Fibroblast of the aortic adventitia (primary cell): ENCODE data around the gene VNN1. TPM values are rescaled to one million over a fixed set of nuclear protein-coding genes. Genes with fewer than 3 reads are reported as not detected.

Experiments used
- DNase-seq: peaks from one replicate; pipeline ENCODE4 v3.0.0-alpha.2; 2010; ENCODE audit warnings: low read depth
- H3K4me3 ChIP-seq: 2 replicates; pipeline ENCODE4 v1.5.1; 2011; ENCODE audit warnings: low read depth, mild to moderate bottlenecking, control low read depth, low read length, moderate library complexity
- total RNA-seq: library from RNA; depleted of rRNA; stranded (reverse); fragments of >200 nt; gene quantifications from 2 replicates; pipeline ENCODE4 v1.2.3, GENCODE V29; 2012; ENCODE audit warnings: low replicate concordance
- TF ChIP-seq, protein P1 (sequence below): IDR thresholded peaks from 2 replicates; pipeline ENCODE4 v1.5.1; 2011; ENCODE audit warnings: mild to moderate bottlenecking, low read length, control low read depth, inconsistent platforms; ENCODE audit not compliant: insufficient read depth

Gene VNN1, protein sequence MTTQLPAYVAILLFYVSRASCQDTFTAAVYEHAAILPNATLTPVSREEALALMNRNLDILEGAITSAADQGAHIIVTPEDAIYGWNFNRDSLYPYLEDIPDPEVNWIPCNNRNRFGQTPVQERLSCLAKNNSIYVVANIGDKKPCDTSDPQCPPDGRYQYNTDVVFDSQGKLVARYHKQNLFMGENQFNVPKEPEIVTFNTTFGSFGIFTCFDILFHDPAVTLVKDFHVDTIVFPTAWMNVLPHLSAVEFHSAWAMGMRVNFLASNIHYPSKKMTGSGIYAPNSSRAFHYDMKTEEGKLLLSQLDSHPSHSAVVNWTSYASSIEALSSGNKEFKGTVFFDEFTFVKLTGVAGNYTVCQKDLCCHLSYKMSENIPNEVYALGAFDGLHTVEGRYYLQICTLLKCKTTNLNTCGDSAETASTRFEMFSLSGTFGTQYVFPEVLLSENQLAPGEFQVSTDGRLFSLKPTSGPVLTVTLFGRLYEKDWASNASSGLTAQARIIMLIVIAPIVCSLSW
- total RNA-seq = under 0.01 and 0.33 TPM in 2 replicates

DNA sequence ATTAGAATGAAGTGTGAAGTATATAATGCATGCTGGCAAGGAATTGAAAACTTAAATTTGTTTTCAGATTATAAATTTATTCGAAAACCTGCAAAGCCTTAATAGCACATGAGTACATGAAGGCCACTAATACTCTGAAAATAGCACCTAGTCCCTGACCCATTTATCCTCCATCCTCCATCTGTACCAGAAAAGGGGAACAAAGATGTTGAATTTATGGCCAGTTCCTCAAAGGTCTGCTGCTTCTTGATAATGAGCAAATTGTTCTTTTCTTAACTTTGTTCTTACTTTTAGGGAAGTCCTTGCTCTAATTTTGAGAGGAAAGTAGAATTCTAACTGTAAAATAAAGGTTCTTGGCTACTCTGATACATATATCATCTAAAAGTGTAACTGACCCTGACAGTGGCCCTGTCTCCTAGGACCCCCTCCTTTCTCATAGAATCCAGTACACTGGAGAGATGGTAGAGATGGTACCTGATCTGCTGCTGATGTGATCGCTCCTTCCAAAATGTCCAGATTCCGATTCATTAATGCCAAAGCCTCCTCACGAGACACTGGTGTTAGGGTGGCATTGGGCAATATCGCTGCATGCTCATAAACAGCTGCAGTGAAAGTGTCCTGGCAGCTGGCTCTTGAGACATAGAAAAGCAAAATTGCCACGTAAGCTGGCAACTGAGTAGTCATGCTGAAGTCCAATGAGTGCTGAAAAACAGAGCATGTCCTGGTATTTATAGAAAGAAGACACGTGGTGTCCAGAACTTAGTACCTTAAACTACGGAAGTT, at the start of gene VNN1:
VNN1 (minus strand) TSS at position 704 of the 783 bp plus-strand sequence; CDS start at position 684, 20 bp downstream.
- H3K4me3 ChIP-seq = no peak within 1 kb of the TSS
- no peak for DNase-seq
- TF ChIP-seq, protein P1, sequence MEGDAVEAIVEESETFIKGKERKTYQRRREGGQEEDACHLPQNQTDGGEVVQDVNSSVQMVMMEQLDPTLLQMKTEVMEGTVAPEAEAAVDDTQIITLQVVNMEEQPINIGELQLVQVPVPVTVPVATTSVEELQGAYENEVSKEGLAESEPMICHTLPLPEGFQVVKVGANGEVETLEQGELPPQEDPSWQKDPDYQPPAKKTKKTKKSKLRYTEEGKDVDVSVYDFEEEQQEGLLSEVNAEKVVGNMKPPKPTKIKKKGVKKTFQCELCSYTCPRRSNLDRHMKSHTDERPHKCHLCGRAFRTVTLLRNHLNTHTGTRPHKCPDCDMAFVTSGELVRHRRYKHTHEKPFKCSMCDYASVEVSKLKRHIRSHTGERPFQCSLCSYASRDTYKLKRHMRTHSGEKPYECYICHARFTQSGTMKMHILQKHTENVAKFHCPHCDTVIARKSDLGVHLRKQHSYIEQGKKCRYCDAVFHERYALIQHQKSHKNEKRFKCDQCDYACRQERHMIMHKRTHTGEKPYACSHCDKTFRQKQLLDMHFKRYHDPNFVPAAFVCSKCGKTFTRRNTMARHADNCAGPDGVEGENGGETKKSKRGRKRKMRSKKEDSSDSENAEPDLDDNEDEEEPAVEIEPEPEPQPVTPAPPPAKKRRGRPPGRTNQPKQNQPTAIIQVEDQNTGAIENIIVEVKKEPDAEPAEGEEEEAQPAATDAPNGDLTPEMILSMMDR = no peak

DNA sequence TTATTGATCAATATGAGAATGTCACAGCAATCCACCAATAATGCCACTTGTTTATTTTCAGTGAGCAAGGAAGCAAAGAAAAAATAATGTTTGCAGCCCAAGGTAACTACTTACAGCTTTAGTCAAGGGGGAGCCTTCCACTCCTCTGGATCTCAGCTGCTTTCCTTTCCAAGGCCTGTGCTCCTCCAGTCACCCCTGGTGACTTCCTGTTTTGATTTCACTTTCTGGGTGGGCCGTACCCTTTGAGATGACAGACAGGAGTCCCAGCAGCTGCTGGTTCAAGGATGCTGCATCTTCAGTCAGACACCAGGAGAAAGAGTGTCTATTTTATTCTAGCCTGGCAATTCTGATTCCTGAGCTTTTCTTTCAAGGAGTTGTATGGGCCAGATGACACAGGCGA, 49.4 kb upstream of the VNN1 start:
- TF ChIP-seq, protein P1 = no peak
- no peak for DNase-seq
- H3K4me3 ChIP-seq = no peak overlapping the region

DNA sequence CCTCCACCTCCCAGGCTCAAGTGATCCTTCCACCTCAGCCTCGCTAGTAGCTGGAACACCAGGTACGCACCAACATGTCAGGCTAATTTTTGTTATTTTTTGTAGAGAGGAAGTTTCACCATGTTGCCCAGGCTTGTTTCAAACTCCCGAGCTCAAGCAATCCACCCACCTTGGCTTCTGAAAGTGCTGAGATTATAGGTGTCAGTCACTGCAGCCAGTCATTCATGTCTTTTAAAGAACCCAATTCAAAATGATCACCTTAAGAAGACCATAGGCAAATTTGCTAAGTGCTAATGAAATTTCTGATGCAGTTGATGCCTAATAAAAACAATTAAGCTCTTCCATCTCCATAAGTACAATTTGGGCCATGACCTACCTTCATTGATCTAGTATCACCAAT, 46.4 kb upstream of the VNN1 start:
- no peak for DNase-seq
- H3K4me3 ChIP-seq = no peak overlapping the region
- TF ChIP-seq, protein P1 = no peak

DNA sequence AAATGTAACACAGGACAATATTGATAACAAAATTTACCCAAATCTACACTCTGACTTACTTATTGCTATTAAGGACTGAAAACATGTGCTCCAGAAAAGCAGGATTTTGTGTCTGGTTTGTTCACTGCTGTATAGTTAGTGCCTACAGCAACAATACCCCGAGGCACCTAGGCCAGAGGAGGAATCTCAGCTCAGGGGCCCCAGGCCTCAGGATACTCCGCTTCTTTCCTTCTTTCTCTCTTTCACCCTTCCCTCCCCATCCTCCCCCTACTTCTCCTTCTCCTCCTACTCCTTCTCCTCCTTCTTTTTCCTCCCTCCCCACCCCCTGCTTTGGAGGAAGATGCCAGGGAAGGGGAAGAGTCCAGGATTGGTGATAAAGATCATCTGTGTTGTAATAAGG, 44.8 kb upstream of the VNN1 start:
- no peak for DNase-seq
- TF ChIP-seq, protein P1 = no peak
- H3K4me3 ChIP-seq = no peak overlapping the region

DNA sequence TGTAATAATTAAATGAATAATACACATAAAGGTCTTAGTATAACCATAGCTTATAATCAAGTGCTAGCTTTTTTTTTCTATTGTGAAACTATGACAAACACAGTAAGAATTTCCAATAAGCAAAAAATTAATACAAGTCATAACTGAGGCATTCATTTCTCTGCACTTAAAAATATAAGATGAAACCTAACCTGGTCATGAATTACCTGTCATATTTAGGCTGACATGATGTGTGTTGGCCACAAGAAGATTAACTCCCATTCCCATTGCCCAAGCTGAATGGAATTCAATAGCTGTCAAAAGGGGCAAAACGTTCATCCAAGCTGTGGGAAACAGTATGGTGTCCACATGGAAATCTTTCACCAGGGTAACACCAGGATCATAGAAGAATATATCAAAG, 38.4 kb upstream of the VNN1 start:
- no peak for DNase-seq
- TF ChIP-seq, protein P1 = no peak
- H3K4me3 ChIP-seq = no peak overlapping the region

DNA sequence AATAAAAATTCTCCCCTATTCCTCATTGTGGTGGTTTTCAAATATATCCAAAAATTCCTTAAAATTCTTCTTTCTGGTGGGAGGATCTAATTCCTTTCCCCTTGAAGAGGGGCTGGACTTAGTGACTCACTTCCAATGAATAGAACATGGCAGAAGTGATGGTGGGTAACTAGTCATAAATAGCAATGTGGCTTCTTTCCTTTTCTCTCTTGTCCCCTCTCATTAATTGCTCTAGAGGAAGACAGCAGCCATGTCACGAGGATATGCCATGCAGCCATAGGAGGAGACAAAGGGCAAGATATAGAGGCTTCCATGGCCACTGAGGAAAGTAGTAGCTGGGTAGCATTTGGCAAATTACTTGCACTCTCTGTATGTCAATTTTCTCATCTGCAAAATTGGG, 38.0 kb upstream of the VNN1 start:
- TF ChIP-seq, protein P1 = no peak
- DNase-seq = no peak
- H3K4me3 ChIP-seq = no peak overlapping the region
